CD4-positive, alpha-beta T cell treated with Interleukin-21 for 1 hour (primary cell): Measurements from ENCODE around the gene PTGES2.
"Not testable (repeated sequence)": the region's sequence is repeated elsewhere in the genome, so short reads cannot be mapped to it uniquely, and the experiment has no call there.

ENCODE experiments used
- DNase-seq: peaks from one replicate; pipeline ENCODE4 v3.0.0-alpha.2; 2020

The PTGES2 gene

GRCh38 chr9:128084746-128085145 lies 42.8 kb downstream of the PTGES2 start:
- DNase-seq: no peak

DNA sequence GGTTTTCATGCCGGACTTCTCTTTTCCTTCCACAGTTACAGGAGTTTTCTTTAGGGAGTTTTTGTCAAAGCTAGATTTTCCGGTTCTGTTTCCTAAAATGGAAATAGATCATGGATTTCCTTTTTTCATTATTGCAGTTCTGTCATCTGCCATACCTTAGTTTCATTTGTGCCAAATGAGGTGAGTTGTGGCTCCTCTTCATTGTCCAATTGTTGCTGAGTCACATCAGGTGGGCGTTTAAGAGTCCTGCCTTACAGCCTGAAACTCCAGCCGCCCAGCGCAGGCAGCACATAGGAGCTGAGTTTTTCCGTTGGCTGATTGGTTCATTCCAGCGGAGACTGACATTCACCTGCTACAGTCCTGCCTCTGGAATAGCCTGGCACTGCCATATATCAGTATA lies 45.4 kb downstream of the PTGES2 start:
- DNase-seq: no peak

DNA sequence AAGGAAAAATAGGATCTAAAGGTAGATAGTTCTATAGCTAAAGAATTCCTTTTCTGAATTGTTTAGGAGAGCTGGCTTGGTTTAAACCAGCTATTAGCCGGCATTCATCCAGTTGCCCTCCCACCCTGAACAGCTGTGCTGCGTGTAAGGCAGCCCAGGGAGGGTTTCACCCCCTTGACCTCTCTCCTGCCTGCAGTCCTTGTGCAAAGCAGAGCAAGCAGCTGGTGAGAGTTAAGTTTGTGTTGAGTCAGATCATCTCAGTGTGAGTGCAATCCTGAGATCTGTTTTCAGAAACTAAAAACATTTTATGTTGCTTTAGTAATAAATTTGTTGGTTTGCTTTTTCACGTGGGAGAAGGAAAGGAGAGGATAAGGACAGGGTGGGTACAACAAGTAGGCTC lies 46.5 kb downstream of the PTGES2 start:
- DNase-seq: no peak

GRCh38 chr9:128080206-128080605 lies 47.3 kb downstream of the PTGES2 start:
- DNase-seq: no peak

GRCh38 chr9:128078504-128079434 lies 48.8 kb downstream of the PTGES2 start:
- no peak for DNase-seq

DNA sequence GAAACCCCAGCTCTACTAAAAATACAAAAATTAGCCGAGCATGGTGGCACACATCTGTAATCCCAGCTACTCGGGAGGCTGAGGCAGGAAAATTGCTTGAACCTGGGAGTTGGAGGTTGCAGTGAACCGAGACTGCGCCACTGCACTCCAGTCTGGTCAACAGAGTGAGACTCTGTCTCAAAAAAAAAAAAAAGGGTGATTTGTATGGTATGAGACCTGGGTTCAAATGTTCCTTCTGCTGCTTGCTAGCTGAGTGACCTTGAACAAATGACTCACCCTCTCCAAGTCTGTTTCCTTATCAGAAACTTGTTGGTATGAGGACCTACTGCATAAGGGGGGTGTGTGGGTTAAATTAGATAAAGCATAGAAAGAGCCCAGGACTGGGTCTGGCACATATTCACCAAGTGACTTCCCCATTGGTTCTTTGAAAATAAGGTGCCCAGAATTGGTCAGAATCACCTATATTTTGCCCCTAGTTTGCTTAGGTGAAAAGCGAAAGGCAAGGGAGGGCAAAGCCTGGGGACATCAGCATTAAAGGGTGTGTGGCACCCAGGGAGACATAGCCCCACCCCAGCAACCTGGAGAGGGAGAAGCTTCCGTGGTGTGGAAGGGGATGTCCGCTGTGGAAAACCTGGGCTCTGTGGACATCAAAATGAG lies 49.6 kb downstream of the PTGES2 start:
- DNase-seq: no peak

DNA sequence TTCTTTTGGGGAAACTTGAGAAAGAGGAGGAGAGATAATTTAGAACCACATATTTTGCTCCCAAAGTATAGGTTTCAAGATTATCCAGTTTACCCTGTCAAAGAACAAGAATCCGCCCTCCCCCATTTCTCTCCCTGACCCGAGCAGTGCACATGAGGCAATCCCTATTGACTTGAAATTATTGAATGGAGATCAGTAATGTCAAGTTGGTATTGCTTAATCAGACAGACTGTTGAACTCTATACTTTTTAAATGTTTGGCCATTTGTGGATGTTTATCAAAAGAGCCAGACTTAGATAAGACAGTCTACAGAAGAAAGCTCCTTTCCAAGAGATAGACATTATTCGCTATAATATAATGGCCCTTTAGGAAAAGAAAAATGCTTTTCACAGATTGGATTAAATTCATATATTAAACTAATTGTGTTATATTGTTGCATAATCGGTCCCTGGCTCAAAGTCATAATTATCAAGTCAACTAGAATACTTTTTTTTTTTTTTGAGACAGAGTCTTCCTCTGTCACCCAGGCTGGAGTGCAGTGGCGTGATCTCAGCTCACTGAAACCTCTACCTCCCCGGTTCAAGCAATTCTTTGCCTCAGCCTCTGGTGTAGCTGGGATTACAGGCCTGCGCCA lies 54.2 kb downstream of the PTGES2 start:
- no peak for DNase-seq

DNA sequence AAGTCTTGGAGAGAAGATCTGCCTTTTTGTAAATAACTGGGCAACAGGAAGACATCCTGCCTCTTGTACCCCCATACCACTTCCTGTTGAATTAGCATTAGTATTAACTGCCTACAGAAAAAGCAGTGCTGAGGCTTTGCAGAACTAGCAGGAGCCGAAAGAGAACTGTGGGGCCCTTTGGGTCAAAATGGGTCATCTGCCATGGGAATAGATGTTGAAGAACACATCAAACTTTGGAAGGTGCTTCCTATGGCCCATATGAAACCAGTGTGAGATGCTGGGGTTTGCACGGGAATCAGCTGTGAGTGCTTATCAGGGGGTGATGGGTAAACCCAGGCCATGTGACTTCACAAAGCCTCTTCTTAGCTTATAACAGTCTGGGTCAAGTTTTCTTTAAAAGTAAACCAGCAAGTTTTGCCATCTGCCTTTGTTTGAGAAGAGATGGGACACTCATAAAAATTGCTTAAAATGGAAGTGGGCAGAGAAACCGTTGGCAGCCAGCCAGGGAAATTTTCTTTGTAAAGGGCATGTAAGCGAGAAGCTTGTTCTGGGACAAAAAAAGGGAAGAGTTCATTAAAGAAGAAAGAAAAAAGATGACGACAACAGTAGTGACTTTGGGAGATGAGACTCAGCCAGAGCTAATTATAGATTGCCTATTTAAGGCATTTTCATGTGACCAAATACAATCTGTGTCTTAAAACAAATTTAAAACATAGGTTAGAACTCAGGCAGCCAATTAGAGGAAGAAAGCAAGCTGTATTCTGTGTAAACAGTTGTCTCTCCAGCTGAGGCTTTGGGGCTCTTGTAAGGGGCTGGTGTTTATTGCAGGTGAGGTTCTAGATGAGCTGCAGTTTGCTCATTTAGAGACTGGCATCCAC lies 55.1 kb downstream of the PTGES2 start:
- peak; percentile 75 for DNase-seq

DNA sequence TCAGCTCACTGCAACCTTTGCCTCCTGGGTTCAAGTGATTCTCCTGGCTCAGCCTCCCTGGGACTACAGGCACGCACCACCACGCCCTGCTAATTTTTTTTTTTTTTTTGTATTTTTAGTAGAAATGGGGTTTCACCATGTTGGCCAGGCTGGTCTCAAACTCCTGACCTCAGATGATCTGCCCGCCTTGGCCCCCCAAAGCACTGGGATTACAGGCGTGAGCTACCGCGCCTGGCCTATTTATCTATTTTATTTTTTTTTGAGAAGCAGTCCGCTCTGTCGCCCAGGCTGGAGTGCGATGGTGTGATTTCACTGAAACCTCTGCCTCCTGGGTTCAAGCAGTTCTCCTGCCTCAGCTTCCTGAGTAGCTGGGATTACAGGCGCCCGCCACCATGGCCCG lies 56.1 kb downstream of the PTGES2 start:
- DNase-seq: not testable (repeated sequence)

DNA sequence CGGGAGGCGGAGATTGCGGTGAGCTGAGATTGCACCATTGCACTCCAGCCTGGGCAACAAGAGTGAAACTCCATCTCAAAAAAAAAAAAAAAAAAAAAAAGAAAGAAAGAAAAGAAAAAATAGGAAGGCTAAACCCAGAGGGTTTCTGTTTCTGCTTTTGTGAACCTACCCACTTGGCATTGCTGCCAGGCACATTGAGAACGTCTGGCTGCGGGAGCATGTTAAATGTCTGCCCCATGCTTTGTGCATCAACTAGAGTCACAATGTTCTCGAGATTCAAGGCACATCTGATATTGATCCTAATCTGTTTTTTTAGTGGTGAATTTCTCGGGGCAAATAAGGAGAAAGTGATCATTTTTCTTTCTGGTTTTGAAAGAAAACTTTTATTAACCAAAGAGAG lies 56.7 kb downstream of the PTGES2 start:
- no peak for DNase-seq
